Suprapubic skin (tissue), 4 donors: Measurements from ENCODE around the gene PDIK1L. TPM values are rescaled to one million over a fixed set of nuclear protein-coding genes. Genes with fewer than 3 reads are reported as not detected.

Source experiments
- DNase-seq, 2 donors: peaks; one replicate each; pipeline ENCODE4 v3.0.0-alpha.2; 2019; ENCODE audit warnings: low spot score in 2 of 2
- H3K27ac ChIP-seq: fragments of 200-600 bp; sonication (generic); one replicate; pipeline ENCODE4 v1.5.1; 2019
- H3K27me3 ChIP-seq: fragments of 200-600 bp; sonication (generic); one replicate; pipeline ENCODE4 v1.5.1; 2019
- H3K36me3 ChIP-seq: fragments of 200-600 bp; sonication (generic); one replicate; pipeline ENCODE4 v1.5.1; 2019
- H3K4me1 ChIP-seq: fragments of 200-600 bp; sonication (generic); one replicate; pipeline ENCODE4 v1.5.1; 2019
- H3K4me3 ChIP-seq: fragments of 200-600 bp; sonication (generic); one replicate; pipeline ENCODE4 v1.5.1; 2019; ENCODE audit warnings: mild to moderate bottlenecking
- H3K9me3 ChIP-seq: fragments of 200-600 bp; sonication (generic); one replicate; pipeline ENCODE4 v1.5.1; 2019
- CTCF ChIP-seq, 2 donors: fragments of 200-600 bp in 1 of 2; fragments of 450-650 bp in 1 of 2; sonication (generic) in 1 of 2; IDR thresholded peaks; one replicate each; pipeline ENCODE4 v1.5.1; 2016 to 2019; ENCODE audit warnings: antibody characterized with exemption in 2 of 2, mild to moderate bottlenecking in 1 of 2, moderate library complexity in 1 of 2
- EP300 ChIP-seq: sonication (generic); formaldehyde crosslinking; IDR thresholded peaks from one replicate; pipeline ENCODE4 v1.6.1; 2017; ENCODE audit warnings: antibody characterized with exemption
- POLR2A ChIP-seq, 2 donors: fragments of 450-650 bp; IDR thresholded peaks; one replicate each; pipeline ENCODE4 v1.6.1; 2017; ENCODE audit warnings: antibody characterized with exemption in 2 of 2, mild to moderate bottlenecking in 2 of 2, moderate library complexity in 2 of 2
- POLR2AphosphoS5 ChIP-seq, 3 donors: sonication (generic); formaldehyde crosslinking; IDR thresholded peaks; one replicate each; pipeline ENCODE4 v1.6.1; 2017; ENCODE audit warnings: antibody characterized with exemption in 3 of 3
- whole genome bisulfite sequencing: methylation state at CpG from one replicate; pipeline ENCODE4 v1.1.5; 2018; 5-methylcytosine and 5-hydroxymethylcytosine counted together
- total RNA-seq, 4 donors: library from RNA; depleted of rRNA; stranded (reverse); fragments of >200 nt; gene quantifications; one replicate each; pipeline ENCODE4 v1.1.0, GENCODE V29; 2016

PDIK1L gene
- total RNA-seq, 4 donors from 2014 or later, result 9.1 to 14.1 (median 10.0) TPM

GRCh38 chr1:26083208-26083607, 28.4 kb upstream of the PDIK1L start:
- H3K27me3 ChIP-seq, result peaks cover 4% of the 10 kb centered on the region
- whole genome bisulfite sequencing, result 33% methylated on average over 5 of the region's 5 CpGs
- H3K27ac ChIP-seq, result no peak overlapping the region

GRCh38 chr1:26084091-26084561, 27.5 kb upstream of the PDIK1L start:
- Histone ChIP-seq H3K27me3 (peaks cover 4% of the 10 kb centered on the region), H3K36me3 (no peaks in the 10 kb centered on the region), H3K4me1 (no peaks in the 10 kb centered on the region), H3K27ac (no peak overlapping the region), H3K9me3 (no peaks in the 10 kb centered on the region), H3K4me3 (no peak overlapping the region)
- TF ChIP-seq EP300 (no peak), POLR2A (IDR thresholded peaks at IDR 0.05) (no peak), POLR2AphosphoS5 (IDR thresholded peaks at IDR 0.05) (no peak), CTCF (IDR thresholded peaks at IDR 0.05) (no peak)
- WGBS, result 48% methylated on average over 2 of the region's 2 CpGs
- DNase-seq, result no peak

More at GRCh38 chr1:26083208-26083607, 28.4 kb upstream of the PDIK1L start:
- no peaks in the 10 kb centered on the region for H3K4me1 ChIP-seq
- no peak overlapping the region for H3K4me3 ChIP-seq
- DNase-seq, result no peak
- H3K9me3 ChIP-seq, result no peaks in the 10 kb centered on the region
- H3K36me3 ChIP-seq, result no peaks in the 10 kb centered on the region
- TF ChIP-seq POLR2A (IDR thresholded peaks at IDR 0.05) (no peak), EP300 (no peak), CTCF (IDR thresholded peaks at IDR 0.05) (no peak), POLR2AphosphoS5 (IDR thresholded peaks at IDR 0.05) (no peak)

- H3K36me3 ChIP-seq, result no peaks in the 10 kb centered on the region
- TF ChIP-seq POLR2AphosphoS5 (IDR thresholded peaks at IDR 0.05) (no peak), CTCF (IDR thresholded peaks at IDR 0.05) (no peak)
- no peaks in the 10 kb centered on the region for H3K9me3 ChIP-seq
- no peak overlapping the region for H3K27ac ChIP-seq
- peaks cover 4% of the 10 kb centered on the region for H3K27me3 ChIP-seq
- no peak for DNase-seq
- no peak overlapping the region for H3K4me3 ChIP-seq
- H3K4me1 ChIP-seq, result no peaks in the 10 kb centered on the region
- 76% methylated on average over 2 of the region's 2 CpGs for WGBS
Measured at GRCh38 chr1:26084844-26085243, 26.8 kb upstream of the PDIK1L start.

- TF ChIP-seq EP300, result no peak
- no peak for TF ChIP-seq POLR2A (IDR thresholded peaks at IDR 0.05)
- TF ChIP-seq POLR2AphosphoS5 (IDR thresholded peaks at IDR 0.05), result no peak
- no peak for TF ChIP-seq CTCF (IDR thresholded peaks at IDR 0.05)
- DNase-seq, result no peak
- Histone ChIP-seq H3K36me3 (no peaks in the 10 kb centered on the region), H3K4me1 (peaks cover 6% of the 10 kb centered on the region), H3K27ac (no peak overlapping the region), H3K27me3 (peaks cover 14% of the 10 kb centered on the region), H3K4me3 (no peak overlapping the region), H3K9me3 (no peaks in the 10 kb centered on the region)
- 95% methylated on average over 3 of the region's 3 CpGs for WGBS
Measured at GRCh38 chr1:26089125-26089524, 22.5 kb upstream of the PDIK1L start.

- Histone ChIP-seq H3K36me3 (no peaks in the 10 kb centered on the region), H3K27ac (no peak overlapping the region), H3K4me1 (peaks cover 17% of the 10 kb centered on the region), H3K9me3 (no peaks in the 10 kb centered on the region), H3K27me3 (peaks cover 14% of the 10 kb centered on the region), H3K4me3 (no peak overlapping the region)
- no peak for TF ChIP-seq CTCF (IDR thresholded peaks at IDR 0.05)
- WGBS, result 88% methylated on average over 3 of the region's 3 CpGs
- no peak for DNase-seq
Measured at GRCh38 chr1:26090893-26091292, 20.7 kb upstream of the PDIK1L start.
